Measurements from ENCODE around the gene ABHD8. TPM values are rescaled to one million over a fixed set of nuclear protein-coding genes. Genes with fewer than 3 reads are reported as not detected.

Gene ABHD8
- total RNA-seq, 1 donor from 2014 or later = 17.1 TPM

DNA sequence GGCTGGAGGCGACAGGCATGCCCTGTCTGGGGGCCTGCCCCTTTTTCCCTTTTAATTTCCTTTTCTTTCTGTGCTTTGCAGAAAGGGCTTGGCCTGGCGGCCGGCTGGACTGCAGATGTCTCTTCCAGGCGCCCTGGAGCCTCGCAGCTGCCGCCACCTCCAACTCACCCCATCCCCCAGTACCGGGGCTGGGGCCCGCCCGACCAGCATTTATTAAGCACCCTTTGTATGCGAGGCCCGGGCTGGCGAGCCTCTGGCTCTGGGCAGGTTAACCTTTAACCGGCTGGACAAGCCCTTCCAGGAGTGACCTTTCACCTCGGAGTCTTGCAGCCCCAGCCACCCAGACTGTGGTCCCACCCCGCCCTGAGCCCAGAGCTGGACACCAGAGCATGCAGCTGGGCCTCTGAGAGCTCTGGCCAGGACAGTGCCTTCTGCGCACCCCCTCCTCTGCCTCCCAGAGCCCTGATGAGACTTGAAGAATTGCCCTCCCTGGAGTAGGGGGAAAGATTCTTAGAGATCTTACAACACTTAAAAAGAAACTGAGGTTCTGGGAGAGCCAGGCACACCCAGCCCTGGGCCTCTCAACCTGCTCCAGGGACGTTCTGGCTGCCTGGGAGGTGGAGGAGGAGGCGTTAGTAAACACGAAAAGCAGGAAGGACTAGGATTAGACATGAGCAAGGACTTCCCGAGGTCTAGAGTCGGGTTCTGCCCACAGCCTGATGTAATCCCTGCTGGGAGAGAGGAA is 56.4 kb downstream of the ABHD8 start:
- H3K36me3 ChIP-seq = no peaks in the 10 kb centered on the region

DNA sequence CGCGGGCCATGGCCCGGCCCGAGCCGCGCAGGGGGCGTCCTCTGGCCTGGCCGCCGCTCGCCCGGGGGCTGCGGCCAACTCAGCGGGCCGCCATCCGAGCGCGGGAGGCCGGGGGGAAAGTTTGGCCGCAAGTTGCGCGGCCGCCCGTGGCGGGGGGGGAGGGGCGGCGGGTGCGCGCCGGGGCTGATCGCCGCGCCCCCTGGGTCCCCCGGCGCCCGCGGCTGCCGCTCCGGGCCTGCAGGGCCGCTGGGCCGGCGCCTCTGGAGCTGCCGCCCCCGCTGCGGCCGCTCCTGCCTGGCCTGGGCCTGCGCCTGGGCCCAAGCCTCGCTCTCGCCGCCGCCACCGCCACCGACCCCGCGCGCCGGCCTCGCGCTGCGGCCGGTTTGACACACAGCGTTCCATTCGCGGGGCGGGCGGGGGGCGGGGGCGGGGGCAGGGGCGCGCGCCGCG is 57.7 kb downstream of the ABHD8 start, which contains the start of gene NR2F6:
Gene NR2F6 (minus strand): TSS at position 385 of the 450 bp plus-strand sequence. CDS start 699 bp downstream, outside the sequence.
- intact Hi-C loops (cut with DNase I) = no loop called here
- TF ChIP-seq, protein P1, sequence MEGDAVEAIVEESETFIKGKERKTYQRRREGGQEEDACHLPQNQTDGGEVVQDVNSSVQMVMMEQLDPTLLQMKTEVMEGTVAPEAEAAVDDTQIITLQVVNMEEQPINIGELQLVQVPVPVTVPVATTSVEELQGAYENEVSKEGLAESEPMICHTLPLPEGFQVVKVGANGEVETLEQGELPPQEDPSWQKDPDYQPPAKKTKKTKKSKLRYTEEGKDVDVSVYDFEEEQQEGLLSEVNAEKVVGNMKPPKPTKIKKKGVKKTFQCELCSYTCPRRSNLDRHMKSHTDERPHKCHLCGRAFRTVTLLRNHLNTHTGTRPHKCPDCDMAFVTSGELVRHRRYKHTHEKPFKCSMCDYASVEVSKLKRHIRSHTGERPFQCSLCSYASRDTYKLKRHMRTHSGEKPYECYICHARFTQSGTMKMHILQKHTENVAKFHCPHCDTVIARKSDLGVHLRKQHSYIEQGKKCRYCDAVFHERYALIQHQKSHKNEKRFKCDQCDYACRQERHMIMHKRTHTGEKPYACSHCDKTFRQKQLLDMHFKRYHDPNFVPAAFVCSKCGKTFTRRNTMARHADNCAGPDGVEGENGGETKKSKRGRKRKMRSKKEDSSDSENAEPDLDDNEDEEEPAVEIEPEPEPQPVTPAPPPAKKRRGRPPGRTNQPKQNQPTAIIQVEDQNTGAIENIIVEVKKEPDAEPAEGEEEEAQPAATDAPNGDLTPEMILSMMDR (IDR thresholded peaks at IDR 0.05) = no peak
- H3K4me1 ChIP-seq = peaks cover 24% of the 10 kb centered on the region

More for the DNA sequence above, 56.4 kb downstream of the ABHD8 start:
- DNase-seq (peak; percentile 80), ATAC-seq (peak; percentile 1)
- Histone ChIP-seq H3K9me3 (no peaks in the 10 kb centered on the region), H3K4me3 (peak overlapping the region; percentile 48), H3K27me3 (no peaks in the 10 kb centered on the region), H3K27ac (peak overlapping the region; percentile 80), H3K4me1 (peaks cover 20% of the 10 kb centered on the region)
- TF ChIP-seq, protein P1 (IDR thresholded peaks at IDR 0.05) = no peak
- intact Hi-C loops (cut with DNase I) = no loop called here

DNA sequence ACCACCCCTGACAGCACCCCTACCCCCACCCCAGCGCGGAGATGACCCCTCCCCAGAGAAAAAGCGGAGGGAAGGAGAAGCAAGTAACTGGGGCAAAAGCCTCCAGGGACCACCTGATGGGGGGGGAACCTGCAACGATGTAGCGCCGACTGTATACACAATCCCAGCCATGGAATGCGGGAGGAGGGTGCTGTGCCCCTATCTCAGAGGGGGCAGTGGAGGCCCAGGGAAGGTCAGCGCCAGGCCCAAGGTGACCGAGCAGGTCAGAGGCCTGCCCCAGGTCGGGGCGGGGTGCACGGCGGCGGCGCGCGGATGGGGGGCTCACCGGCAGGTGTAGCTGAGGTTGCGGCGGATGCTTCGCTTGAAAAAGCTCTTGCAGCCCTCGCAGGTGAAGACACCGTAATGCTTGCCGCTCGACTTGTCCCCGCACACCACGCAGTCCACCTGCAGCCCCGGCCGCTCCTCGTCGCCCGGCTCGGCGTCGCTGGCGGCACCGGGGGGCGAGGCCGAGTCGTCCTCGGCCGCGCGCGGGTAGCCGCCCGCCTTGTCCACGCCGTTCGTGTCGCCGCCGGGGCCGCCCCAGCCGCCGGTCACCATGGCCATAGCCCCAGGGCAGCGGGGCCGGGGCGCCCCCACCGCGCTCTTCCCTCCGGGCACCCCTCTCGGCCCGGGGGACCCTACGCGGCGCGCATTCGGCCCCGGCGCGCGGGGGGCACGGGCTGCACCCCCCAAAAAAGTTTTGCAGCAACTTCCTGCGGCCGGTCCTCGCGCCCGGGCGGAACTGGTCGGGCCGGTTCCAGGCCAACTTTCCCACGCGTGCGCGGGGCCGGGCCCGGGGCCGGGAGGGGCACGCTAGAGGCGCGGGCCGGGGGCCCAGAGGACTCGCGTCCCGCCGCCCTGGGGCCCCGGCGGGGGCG is 58.3 kb downstream of the ABHD8 start:
- Histone ChIP-seq H3K4me1 (peaks cover 24% of the 10 kb centered on the region), H3K4me3 (peak overlapping the region; percentile 80), H3K27me3 (no peaks in the 10 kb centered on the region), H3K27ac (peak overlapping the region; percentile 80), H3K9me3 (no peaks in the 10 kb centered on the region), H3K36me3 (no peaks in the 10 kb centered on the region)
- ATAC-seq (peak; percentile 15), DNase-seq (peak; percentile 83)
- intact Hi-C loops (cut with DNase I) = no loop called here
- TF ChIP-seq, protein P1 (IDR thresholded peaks at IDR 0.05) = no peak

More for the DNA sequence above, 57.7 kb downstream of the ABHD8 start, which contains the start of gene NR2F6:
- ATAC-seq (no peak), DNase-seq (no peak)
- no peaks in the 10 kb centered on the region for H3K36me3 ChIP-seq
- no peaks in the 10 kb centered on the region for H3K9me3 ChIP-seq
- peak within 1 kb of the TSS; percentile 80 for H3K4me3 ChIP-seq
- no peaks in the 10 kb centered on the region for H3K27me3 ChIP-seq
- H3K27ac ChIP-seq = peak within 1 kb of the TSS; percentile 80

DNA sequence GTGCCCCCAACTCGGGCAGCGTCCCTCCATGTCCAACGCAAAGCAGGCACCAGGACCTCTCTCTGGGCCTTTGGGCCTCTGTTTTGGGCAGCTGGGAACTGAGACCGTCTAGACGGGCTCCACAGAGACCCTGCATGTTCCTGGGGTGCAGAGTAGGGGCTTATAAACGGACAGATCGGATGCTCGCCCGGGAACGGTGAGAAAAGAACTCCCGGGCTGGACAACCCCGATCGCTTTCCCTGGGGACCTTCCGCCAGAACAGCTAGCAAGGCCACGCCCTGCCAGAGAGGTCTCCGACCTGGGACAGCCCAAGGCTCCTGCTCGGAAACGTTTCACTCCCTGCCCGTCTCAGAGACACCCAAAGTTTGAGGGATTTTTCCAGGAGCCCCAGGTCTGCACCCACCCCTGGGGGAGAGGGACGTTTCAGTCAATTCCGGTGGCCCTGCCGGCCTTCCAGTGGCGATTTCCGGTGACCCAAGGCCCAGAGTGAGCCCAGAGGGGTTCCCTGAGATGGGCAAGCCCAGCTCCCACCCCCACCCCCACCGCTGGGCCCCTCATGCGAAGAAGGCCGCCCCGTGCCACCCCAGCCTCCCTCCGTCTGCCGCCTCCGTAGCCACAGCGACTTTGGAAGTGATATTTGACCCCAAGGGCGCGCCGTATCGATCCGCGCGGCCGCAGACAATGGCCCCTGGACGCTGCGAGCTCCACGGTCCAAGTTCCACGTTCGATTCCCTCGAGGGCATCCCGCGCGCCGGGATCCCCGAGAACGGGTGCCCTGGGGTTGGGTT is 59.2 kb downstream of the ABHD8 start:
- H3K36me3 ChIP-seq = no peaks in the 10 kb centered on the region
- ATAC-seq (peak; percentile 15), DNase-seq (peak; percentile 80)
- peaks cover 24% of the 10 kb centered on the region for H3K4me1 ChIP-seq
- peak overlapping the region; percentile 80 for H3K4me3 ChIP-seq
- intact Hi-C loops (cut with DNase I) = no loop called here
- TF ChIP-seq, protein P1 (IDR thresholded peaks at IDR 0.05) = no peak
- no peaks in the 10 kb centered on the region for H3K9me3 ChIP-seq
- H3K27ac ChIP-seq = peak overlapping the region; percentile 80
- no peaks in the 10 kb centered on the region for H3K27me3 ChIP-seq
